HCT116 (cell line): ENCODE measurements around the gene PTPMT1.

Experiments
- ATF3 ChIP-seq: IDR thresholded peaks from 2 replicates; pipeline ENCODE4 v1.6.1; 2012
- CEBPB ChIP-seq: IDR thresholded peaks from 2 replicates; pipeline ENCODE4 v1.6.1; 2012; ENCODE audit warnings: low read depth
- CTCF ChIP-seq, 3 experiments: fragments of 200-600 bp in 1 of 3; sonication (generic) in 1 of 3; IDR thresholded peaks in 2 of 3; conservative IDR thresholded peaks in 1 of 3; 2 replicates each; pipeline ENCODE4 v1.5.1; 2012 to 2017; ENCODE audit warnings: low read depth in 2 of 3, low read length in 2 of 3, antibody characterized with exemption in 1 of 3, borderline replicate concordance in 1 of 3, control low read depth in 1 of 3, mild to moderate bottlenecking in 1 of 3, mixed read lengths in 1 of 3, mixed run types in 1 of 3, moderate library complexity in 1 of 3; ENCODE audit not compliant: insufficient read depth in 1 of 3
- EGR1 ChIP-seq: IDR thresholded peaks from 2 replicates; pipeline ENCODE4 v1.6.1; 2012; ENCODE audit warnings: low read depth
- MAX ChIP-seq: IDR thresholded peaks from 2 replicates; pipeline ENCODE4 v1.6.1; 2012
- POLR2A ChIP-seq: IDR thresholded peaks from 2 replicates; pipeline ENCODE4 v1.7.0; 2011; ENCODE audit warnings: borderline replicate concordance; ENCODE audit not compliant: insufficient read depth, insufficient read length; ENCODE audit errors: extremely low read depth
- POLR2AphosphoS5 ChIP-seq: IDR thresholded peaks from 2 replicates; pipeline ENCODE4 v1.6.1; 2011; ENCODE audit warnings: mild to moderate bottlenecking, low read depth, low read length, moderate library complexity
- RAD21 ChIP-seq: IDR thresholded peaks from 2 replicates; pipeline ENCODE4 v1.6.1; 2012; ENCODE audit warnings: low read depth, mild to moderate bottlenecking
- SIN3A ChIP-seq: IDR thresholded peaks from 2 replicates; pipeline ENCODE4 v1.6.1; 2012; ENCODE audit warnings: low read depth
- SP1 ChIP-seq: IDR thresholded peaks from 2 replicates; pipeline ENCODE4 v1.6.1; 2012; ENCODE audit warnings: low read depth
- YY1 ChIP-seq: IDR thresholded peaks from 2 replicates; pipeline ENCODE4 v1.6.1; 2011; ENCODE audit warnings: low read length, low read depth, moderate library complexity, mild to moderate bottlenecking; ENCODE audit not compliant: insufficient replicate concordance; ENCODE audit errors: extremely low read depth
- ZBTB33 ChIP-seq: IDR thresholded peaks from 2 replicates; pipeline ENCODE4 v1.6.1; 2011; ENCODE audit warnings: mild to moderate bottlenecking, low read length, moderate library complexity; ENCODE audit not compliant: insufficient replicate concordance; ENCODE audit errors: extremely low read depth
- ZFX ChIP-seq: fragments of 450-650 bp; IDR thresholded peaks from 2 replicates; pipeline ENCODE4 v1.6.1; 2017

GRCh38 chr11:47615249-47615648 lies 49.9 kb downstream of the PTPMT1 start:
- TF ChIP-seq CTCF (IDR thresholded peaks at IDR 0.05 in 2 of 3, conservative IDR thresholded peaks at IDR 0.05 in 1 of 3; ENCODE audit: borderline replicate concordance in 1 of 3, insufficient read depth in 1 of 3, low read depth in 2 of 3, low read length in 2 of 3) (no peak), POLR2A (no peak), SIN3A (no peak), SP1 (no peak), POLR2AphosphoS5 (no peak), RAD21 (no peak), MAX (no peak), ATF3 (no peak), YY1 (no peak), EGR1 (no peak), CEBPB (no peak), ZBTB33 (no peak), ZFX (no peak)
